ENCODE data around the gene ING1.
"Not testable (repeated sequence)": the region's sequence is repeated elsewhere in the genome, so short reads cannot be mapped to it uniquely, and the experiment has no call there.

Gene ING1

DNA sequence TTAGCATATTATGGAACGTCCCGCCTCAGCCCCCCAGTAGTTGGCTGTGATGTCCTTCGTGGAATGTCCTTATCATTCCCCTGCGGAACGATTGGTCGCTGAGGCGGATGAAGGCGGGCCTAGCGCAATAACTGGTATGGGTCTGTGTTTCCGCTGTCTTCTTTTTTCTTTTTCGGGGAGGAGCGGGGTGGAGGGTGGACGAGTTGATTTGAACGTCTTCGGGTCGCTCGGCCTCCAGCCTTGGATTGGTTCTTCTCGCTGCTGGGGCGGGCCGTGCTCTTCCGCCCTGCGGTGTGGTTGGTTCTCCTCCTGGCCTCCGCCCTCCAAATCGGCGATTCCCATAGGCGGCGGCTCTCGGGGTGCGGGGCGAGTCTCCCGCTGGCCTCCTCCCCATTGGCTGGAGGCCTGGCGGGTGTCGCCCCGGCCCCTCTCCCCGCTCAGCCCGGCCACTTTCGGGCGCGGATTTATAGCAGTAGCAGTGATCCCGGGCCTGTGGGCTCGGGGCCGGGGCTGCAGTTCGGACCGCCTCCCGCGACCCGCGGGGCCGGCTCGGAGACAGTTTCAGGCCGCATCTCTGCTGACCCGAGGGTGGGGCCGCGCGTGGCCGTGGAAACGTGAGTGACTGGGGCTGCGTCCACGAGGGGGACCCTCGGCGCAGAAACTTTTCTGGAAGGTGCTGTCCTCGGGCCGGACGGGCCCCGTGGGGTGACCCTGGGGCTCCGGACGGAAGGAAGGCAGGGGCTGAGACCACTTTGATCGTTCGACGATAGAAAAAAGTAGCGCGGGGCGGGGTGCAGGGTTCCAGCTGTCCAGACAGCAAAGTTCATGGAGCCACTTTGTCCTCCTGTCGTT lies 2.1 kb downstream of the ING1 start:
- DNase-seq (ENCODE audit: low read depth in 2 of 2): peak; percentile 91

DNA sequence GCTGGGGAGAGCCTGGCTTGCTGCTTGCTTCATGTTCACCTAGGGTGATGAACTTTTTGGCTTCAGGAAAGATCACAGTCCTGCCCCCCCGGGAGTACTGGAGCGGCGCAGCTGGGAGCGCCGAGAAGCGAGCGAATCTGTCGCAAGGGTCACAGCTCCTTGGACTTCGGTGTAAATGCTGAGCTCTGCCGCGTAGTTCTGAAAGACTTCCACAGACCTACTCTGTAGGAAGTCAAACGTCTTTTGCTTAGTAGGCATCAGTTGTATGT lies 2.7 kb downstream of the ING1 start:
- DNase-seq (ENCODE audit: low read depth in 2 of 2): no peak

GRCh38 chr13:110719036-110719710 lies 5.7 kb downstream of the ING1 start:
- DNase-seq (ENCODE audit: low read depth in 2 of 2): no peak

- no peak for DNase-seq (ENCODE audit: low read depth in 2 of 2)
Observed at GRCh38 chr13:110722971-110723370, 9.5 kb downstream of the ING1 start.

DNA sequence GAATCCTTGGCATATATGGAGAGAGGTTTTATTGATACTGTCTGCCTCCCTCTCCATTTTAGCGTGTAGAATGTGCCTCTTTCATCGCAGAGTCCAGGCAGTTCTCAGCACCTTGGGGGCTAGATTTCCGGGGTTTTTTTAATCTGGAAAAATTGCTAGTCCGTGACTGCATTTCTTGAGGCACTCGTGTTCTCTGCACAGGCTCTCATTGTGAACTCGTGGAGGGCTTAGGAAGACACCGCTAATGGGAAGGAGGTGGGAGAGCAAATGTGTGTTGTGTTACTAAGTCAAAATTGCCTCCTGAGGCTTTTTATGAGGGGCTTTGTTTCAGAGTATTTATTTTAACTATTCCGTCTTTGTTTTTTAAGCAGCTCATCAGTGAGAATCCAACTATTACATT lies 10.1 kb downstream of the ING1 start:
- DNase-seq (ENCODE audit: low read depth in 2 of 2): no peak

DNA sequence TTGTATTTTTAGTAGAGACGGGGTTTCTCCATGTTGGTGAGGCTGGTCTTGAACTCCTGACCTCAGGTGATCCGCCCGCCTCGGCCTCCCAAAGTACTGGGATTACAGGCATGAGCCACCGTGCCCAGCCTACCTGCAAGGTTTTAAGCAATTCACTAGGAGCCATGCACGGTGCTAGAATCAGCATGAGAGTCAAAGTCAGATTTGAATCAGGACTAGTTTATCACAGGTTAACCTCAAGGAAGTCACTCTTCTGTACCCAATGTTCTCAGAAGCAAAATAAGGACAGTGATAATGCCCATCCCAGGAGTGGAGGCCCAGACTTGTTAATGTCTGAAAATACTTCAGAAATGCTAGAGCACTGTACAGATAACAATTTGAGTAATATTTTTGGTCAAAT lies 12.7 kb downstream of the ING1 start:
- DNase-seq (ENCODE audit: low read depth in 2 of 2): not testable (repeated sequence)

DNA sequence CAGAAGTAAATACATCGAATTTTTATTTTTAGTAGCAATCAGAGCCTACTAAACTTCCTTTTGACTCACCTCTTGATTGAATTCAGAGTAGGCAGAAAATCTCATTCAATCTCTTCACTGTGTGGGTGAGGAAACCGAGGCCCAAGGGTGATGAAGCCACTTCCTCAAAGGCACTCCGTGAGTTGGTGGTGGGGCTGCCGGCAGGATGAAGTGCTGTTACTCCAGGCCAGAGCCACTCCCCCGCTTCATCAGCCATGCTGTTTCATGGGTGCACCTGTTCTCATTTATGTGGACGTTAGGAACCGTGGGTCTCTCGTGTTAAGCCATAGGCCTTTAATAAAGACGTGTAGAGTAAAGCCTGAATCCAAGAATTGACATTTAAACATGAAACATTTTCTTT lies 13.2 kb downstream of the ING1 start:
- peak; percentile 35 to 51 for DNase-seq (ENCODE audit: low read depth in 2 of 2)

GRCh38 chr13:110731072-110731471 lies 17.6 kb downstream of the ING1 start:
- DNase-seq (ENCODE audit: low read depth in 2 of 2): no peak

DNA sequence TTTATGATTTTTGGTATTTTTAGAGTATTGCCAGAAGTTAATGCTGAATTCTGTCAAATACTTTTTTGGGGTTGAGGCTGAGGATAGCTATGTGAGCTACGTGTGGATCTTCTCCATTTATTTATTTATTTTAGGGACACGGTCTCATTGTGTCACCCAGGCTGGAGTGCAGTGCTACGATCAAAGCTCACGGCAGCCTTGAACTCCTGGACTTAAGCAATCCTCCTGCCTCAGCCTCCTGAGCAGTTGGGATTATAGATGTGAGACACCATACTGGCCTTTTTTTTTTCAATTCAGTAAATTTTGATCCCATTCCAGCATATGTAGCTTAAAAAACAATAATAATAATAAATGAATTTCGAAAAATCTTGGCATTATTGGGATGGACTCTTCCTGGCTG lies 21.1 kb downstream of the ING1 start:
- DNase-seq (ENCODE audit: low read depth in 2 of 2): no peak

DNA sequence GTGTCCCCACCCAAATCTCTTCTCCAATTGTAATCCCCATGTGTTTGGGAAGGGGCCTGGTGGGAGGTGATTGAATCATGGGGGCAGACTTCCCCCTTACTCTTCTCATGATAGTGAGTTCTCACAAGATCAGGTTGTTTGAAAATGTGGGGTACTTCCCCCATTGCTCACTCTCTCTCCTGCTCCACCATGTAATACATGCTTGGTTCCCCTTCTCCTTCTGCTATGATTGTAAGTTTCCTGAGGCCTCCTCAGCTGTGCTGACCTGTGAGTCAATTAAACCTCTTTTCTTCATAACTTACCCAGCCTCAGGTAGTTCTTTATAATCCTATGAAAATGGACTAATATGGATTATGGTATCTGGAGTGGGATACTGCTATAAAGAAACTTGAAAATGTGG lies 24.1 kb downstream of the ING1 start:
- no peak for DNase-seq (ENCODE audit: low read depth in 2 of 2)

- no peak for DNase-seq (ENCODE audit: low read depth in 2 of 2)
Observed at GRCh38 chr13:110743687-110744086, 30.2 kb downstream of the ING1 start.

- DNase-seq (ENCODE audit: low read depth in 2 of 2): no peak
Observed at GRCh38 chr13:110746438-110746837, 32.9 kb downstream of the ING1 start.

- no peak for DNase-seq (ENCODE audit: low read depth in 2 of 2)
Observed at GRCh38 chr13:110748271-110748670, 34.8 kb downstream of the ING1 start.

DNA sequence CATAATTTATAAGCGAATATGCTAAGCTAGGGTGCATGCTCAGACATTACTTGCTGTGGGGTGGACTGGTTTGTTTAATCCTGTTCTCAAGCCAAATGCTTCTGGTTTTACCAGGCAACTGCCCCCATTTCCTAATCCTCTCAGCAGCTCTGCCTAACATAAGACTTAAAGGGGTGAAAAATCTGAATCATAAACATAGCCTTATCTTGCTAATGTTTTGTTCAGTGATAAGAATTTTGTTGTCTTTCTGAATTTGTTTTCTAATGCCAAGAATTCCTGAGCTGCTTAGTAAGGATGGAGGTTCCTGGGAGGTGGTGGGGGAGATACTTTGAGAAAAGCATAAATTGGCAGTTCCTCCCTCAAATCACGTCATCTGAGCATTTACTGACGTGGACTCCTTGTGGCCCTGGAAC lies 42.7 kb downstream of the ING1 start:
- no peak for DNase-seq (ENCODE audit: low read depth in 2 of 2)

DNA sequence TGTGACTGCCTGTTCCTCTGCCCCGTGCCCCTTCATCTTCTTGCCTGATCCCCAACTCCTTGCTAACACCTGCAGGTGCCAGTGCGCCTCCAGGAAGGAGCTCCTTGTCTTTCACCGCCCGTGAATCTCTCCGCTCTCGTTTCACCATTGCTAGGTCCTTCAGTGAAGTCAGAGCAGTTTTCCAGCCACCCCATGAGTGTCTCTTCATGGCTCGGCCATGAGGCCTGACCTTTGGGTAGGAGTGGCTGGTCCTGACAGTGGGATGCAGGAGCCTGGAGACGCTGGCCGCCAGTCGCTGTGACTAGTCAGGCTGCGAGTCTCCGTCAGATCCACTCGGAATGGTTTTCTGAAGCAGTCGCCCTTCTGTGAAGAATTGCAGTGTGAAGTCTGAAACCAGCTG lies 43.8 kb downstream of the ING1 start:
- no peak for DNase-seq (ENCODE audit: low read depth in 2 of 2)

GRCh38 chr13:110758195-110758805 lies 44.8 kb downstream of the ING1 start:
- DNase-seq (ENCODE audit: low read depth in 2 of 2): no peak

- no peak for DNase-seq (ENCODE audit: low read depth in 2 of 2)
Observed at GRCh38 chr13:110759710-110760109, 46.2 kb downstream of the ING1 start.

- no peak for DNase-seq (ENCODE audit: low read depth in 2 of 2)
Observed at GRCh38 chr13:110760611-110761010, 47.1 kb downstream of the ING1 start.

DNA sequence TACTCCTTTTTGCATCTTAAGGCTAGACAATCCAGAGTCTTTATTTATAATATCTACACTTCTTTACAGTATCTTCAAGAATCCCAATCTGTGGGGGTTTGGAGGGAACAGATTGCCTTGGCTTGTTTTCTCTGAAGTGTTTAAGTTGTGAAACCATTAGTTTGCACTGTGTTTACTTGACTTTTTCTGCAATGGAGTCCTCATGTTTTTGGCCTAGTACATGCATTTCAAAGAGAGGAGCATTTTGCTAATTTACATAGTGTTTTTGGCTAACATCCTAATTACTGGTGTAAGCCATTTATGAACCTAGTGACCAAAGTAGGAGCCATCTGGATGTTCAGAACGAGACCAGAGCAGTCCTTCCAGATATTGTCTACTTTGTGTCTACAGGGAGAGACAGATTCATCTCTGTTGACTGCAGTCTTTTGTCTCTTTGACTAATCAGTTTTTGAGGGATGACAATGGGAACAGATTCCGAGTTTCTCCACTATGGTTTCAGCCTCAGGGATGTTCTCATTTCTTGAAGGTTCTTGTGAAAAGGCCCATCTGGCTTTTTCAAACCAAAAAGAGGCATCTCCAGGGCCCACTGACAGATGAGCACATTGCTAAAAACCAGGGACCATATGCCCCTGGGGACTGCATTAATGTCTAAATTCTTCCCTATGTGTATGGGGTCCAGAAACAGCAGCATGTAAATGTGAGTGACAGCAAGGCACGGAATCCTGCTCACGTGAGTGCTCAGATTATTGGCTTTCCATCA lies 53.4 kb downstream of the ING1 start:
- no peak for DNase-seq (ENCODE audit: low read depth in 2 of 2)

GRCh38 chr13:110767476-110767875 lies 54.0 kb downstream of the ING1 start:
- no peak for DNase-seq (ENCODE audit: low read depth in 2 of 2)

GRCh38 chr13:110769097-110769496 lies 55.6 kb downstream of the ING1 start:
- DNase-seq (ENCODE audit: low read depth in 2 of 2): no peak

DNA sequence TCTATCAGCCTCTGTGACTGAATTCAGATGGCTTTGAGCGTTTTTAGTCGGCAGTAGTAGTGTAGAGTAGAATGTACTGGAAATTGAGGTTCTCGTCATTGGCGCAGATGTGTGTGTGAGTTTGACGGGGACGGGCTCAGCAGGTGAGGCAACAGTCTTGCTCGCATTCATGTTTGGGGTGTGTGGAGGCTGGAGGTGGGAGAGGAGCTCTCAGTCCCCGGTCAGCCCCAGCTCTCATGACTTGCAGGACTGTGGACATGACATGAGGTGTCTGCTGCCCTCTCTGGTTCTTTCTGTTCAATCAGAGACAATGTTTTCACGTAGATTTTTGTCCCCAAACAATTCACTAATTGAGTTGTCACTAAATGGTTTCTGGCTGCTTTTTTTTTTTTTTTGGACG lies 57.2 kb downstream of the ING1 start:
- no peak for DNase-seq (ENCODE audit: low read depth in 2 of 2)

Measured in stimulated activated CD8-positive, alpha-beta memory T cell treated with anti-CD3 and anti-CD28 coated beads, Interleukin-2, amount 100 ng/mL, for 48 hours (primary cell).